ENCODE data around the gene STAT1. TPM values are rescaled to one million over a fixed set of nuclear protein-coding genes. Genes with fewer than 3 reads are reported as not detected.

STAT1 gene
- total RNA-seq, 6 donors from 2014 or later, result 69.3 to 120 (median 83.1) TPM

DNA sequence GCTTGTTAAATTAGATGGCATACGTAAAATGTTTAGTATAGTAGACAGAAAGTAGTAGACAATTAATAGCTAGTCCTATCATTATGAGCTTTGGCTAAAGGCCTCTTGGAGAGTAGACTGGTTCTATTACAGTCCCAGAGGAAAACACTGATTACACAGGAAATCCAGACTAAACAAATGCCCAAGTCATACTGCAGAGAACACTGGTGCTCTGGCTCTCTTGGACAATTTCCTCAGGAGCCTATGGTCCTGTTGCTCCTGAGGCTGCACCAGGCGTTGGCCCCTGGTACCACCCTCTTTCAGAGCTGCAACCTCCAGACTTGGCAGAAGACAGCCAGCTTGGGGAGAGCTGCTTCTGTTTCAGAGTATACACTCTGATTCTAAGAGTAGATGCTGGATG is 41.8 kb downstream of the STAT1 start:
- peak overlapping the region in 2 of 4 donors; percentile 2 to 57 for H3K27ac ChIP-seq
- H3K27me3 ChIP-seq, result no peaks in the 10 kb centered on the region
- DNase-seq (no peak), ATAC-seq (ENCODE audit: low FRiP score in 2 of 2) (peak in 1 of 2 donors; percentile 54)
- H3K4me1 ChIP-seq, result peaks cover 6 to 38% (median 21%) of the 10 kb centered on the region in 4 donors
- TF ChIP-seq POLR2AphosphoS5 (IDR thresholded peaks at IDR 0.05) (peak in 1 of 2 donors; percentile 41), POLR2A (IDR thresholded peaks at IDR 0.05) (no peak), EP300 (IDR thresholded peaks at IDR 0.05) (no peak)
- TF ChIP-seq, protein P1, sequence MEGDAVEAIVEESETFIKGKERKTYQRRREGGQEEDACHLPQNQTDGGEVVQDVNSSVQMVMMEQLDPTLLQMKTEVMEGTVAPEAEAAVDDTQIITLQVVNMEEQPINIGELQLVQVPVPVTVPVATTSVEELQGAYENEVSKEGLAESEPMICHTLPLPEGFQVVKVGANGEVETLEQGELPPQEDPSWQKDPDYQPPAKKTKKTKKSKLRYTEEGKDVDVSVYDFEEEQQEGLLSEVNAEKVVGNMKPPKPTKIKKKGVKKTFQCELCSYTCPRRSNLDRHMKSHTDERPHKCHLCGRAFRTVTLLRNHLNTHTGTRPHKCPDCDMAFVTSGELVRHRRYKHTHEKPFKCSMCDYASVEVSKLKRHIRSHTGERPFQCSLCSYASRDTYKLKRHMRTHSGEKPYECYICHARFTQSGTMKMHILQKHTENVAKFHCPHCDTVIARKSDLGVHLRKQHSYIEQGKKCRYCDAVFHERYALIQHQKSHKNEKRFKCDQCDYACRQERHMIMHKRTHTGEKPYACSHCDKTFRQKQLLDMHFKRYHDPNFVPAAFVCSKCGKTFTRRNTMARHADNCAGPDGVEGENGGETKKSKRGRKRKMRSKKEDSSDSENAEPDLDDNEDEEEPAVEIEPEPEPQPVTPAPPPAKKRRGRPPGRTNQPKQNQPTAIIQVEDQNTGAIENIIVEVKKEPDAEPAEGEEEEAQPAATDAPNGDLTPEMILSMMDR (IDR thresholded peaks at IDR 0.05), result no peak
- H3K9me3 ChIP-seq, result no peaks in the 10 kb centered on the region
- no peak overlapping the region for H3K4me3 ChIP-seq
- 52 to 62% methylated on average over 2 of the region's 2 CpGs for WGBS, 2 donors
- peaks cover 50 to 98% (median 75%) of the 10 kb centered on the region in 4 donors for H3K36me3 ChIP-seq

- DNase-seq, result no peak
- ATAC-seq (ENCODE audit: low FRiP score in 2 of 2), result peak in 1 of 2 donors; percentile 47
- Histone ChIP-seq H3K36me3 (peaks cover 38 to 97% (median 65%) of the 10 kb centered on the region in 4 donors), H3K27me3 (no peaks in the 10 kb centered on the region), H3K4me3 (no peak overlapping the region), H3K4me1 (peaks cover 6 to 36% (median 21%) of the 10 kb centered on the region in 4 donors), H3K27ac (peak overlapping the region in 3 of 4 donors; percentile 2 to 57 (median 28)), H3K9me3 (no peaks in the 10 kb centered on the region)
- TF ChIP-seq POLR2A (IDR thresholded peaks at IDR 0.05) (no peak), EP300 (IDR thresholded peaks at IDR 0.05) (no peak), POLR2AphosphoS5 (IDR thresholded peaks at IDR 0.05) (no peak)
- TF ChIP-seq, protein P1 (IDR thresholded peaks at IDR 0.05), result no peak
- WGBS, 2 donors, result 56 to 65% methylated on average over 5 of the region's 5 CpGs
Measured at GRCh38 chr2:190970873-190971506, 43.0 kb downstream of the STAT1 start.

GRCh38 chr2:190970160-190970559 is 43.8 kb downstream of the STAT1 start:
- Histone ChIP-seq H3K27me3 (no peaks in the 10 kb centered on the region), H3K36me3 (peaks cover 35 to 97% (median 61%) of the 10 kb centered on the region in 4 donors), H3K9me3 (no peaks in the 10 kb centered on the region), H3K4me3 (no peak overlapping the region), H3K27ac (no peak overlapping the region), H3K4me1 (peaks cover 6 to 36% (median 21%) of the 10 kb centered on the region in 4 donors)
- ATAC-seq (ENCODE audit: low FRiP score in 2 of 2), result no peak
- 75 to 79% methylated on average over 3 of the region's 3 CpGs for WGBS, 2 donors
- TF ChIP-seq, protein P1 (IDR thresholded peaks at IDR 0.05), result no peak
- no peak for TF ChIP-seq POLR2AphosphoS5 (IDR thresholded peaks at IDR 0.05)
- TF ChIP-seq POLR2A (IDR thresholded peaks at IDR 0.05), result no peak
- no peak for TF ChIP-seq EP300 (IDR thresholded peaks at IDR 0.05)
- no peak for DNase-seq

- Histone ChIP-seq H3K27ac (no peak overlapping the region), H3K4me1 (peaks cover 6 to 22% (median 16%) of the 10 kb centered on the region in 4 donors), H3K4me3 (no peak overlapping the region), H3K36me3 (peaks cover 25 to 97% (median 57%) of the 10 kb centered on the region in 4 donors), H3K9me3 (no peaks in the 10 kb centered on the region), H3K27me3 (no peaks in the 10 kb centered on the region)
- TF ChIP-seq EP300 (IDR thresholded peaks at IDR 0.05) (no peak), POLR2AphosphoS5 (IDR thresholded peaks at IDR 0.05) (no peak)
- DNase-seq (no peak), ATAC-seq (ENCODE audit: low FRiP score in 2 of 2) (no peak)
- WGBS, 2 donors, result 93 to 94% methylated on average over 2 of the region's 2 CpGs
Measured at GRCh38 chr2:190968522-190968921, 45.4 kb downstream of the STAT1 start.

DNA sequence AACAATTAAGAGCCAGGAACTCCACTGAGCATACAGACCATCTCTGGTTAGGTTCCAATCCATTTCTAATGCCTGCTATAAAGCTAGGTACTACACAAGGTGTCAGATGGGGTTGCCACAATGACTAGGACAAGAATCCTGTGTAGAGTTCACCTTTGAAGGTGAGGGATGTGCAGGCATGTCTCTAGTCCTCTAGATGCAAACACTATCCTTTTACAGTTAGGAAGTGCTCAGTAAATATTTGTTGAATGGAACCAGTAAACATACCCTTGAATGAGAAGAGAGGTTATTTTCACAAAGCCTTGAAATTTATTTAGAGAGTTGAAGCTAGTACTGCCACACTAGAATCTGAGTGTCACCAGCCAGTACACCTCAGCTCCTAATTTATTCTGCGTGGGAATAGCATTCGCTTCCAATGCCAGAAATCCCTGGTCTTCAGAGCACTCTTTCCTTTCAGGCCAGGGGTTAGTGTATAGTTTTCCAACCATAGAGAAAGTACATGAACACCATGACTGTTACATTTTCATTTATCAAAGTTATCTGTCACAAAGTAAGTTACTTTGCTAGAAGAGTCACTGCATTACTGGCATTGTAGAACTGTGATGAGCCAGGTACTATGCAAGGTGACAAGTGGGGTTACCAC is 48.3 kb downstream of the STAT1 start:
- Histone ChIP-seq H3K4me3 (no peak overlapping the region), H3K4me1 (peaks cover 0 to 5% (median 2%) of the 10 kb centered on the region in 4 donors), H3K36me3 (peaks cover 20 to 92% (median 45%) of the 10 kb centered on the region in 4 donors), H3K27ac (no peak overlapping the region), H3K9me3 (no peaks in the 10 kb centered on the region), H3K27me3 (no peaks in the 10 kb centered on the region)
- WGBS, 2 donors, result 87 to 91% methylated on average over 2 of the region's 2 CpGs
- DNase-seq (no peak), ATAC-seq (ENCODE audit: low FRiP score in 2 of 2) (no peak)
- TF ChIP-seq POLR2AphosphoS5 (IDR thresholded peaks at IDR 0.05) (no peak), EP300 (IDR thresholded peaks at IDR 0.05) (no peak), POLR2A (IDR thresholded peaks at IDR 0.05) (no peak)
- TF ChIP-seq, protein P1 (IDR thresholded peaks at IDR 0.05), result no peak
